Measurements from ENCODE around the gene DISC1. TPM values are rescaled to one million over a fixed set of nuclear protein-coding genes. Genes with fewer than 3 reads are reported as not detected.

Gene DISC1
- total RNA-seq, 1 experiment from 2014 or later, result 1.8 TPM

GRCh38 chr1:232005300-232005699 lies 378.7 kb downstream of the DISC1 start:
- H3K4me2 ChIP-seq (ENCODE audit: low read length), result no peak overlapping the region
- ChIA-PET POLR2A (no interaction called here), RAD21 (ENCODE audit: low non-redundant PET in 1 of 2, low total read pairs in 2 of 2, uncharacterized antibody in 2 of 2, unreplicated experiment in 2 of 2) (no interaction called here), CTCF (no interaction called here)
- H3K27me3 ChIP-seq (ENCODE audit: insufficient read depth, low read length), result no peaks in the 10 kb centered on the region
- H3K9ac ChIP-seq (ENCODE audit: low read length), result no peak overlapping the region
- H3K9me3 ChIP-seq (ENCODE audit: control insufficient read depth in 1 of 2, insufficient read depth in 1 of 2, low read depth in 1 of 2, low read length in 2 of 2), result no peaks in the 10 kb centered on the region
- TF ChIP-seq EZH2 (IDR thresholded peaks at IDR 0.05) (no peak), POLR2A (IDR thresholded peaks at IDR 0.05; ENCODE audit: borderline replicate concordance, extremely low read depth, insufficient read depth, insufficient read length) (no peak), SIN3A (IDR thresholded peaks at IDR 0.05; ENCODE audit: low read depth) (no peak), SP1 (IDR thresholded peaks at IDR 0.05; ENCODE audit: low read depth) (no peak), EGR1 (IDR thresholded peaks at IDR 0.05; ENCODE audit: low read depth) (no peak), CEBPB (IDR thresholded peaks at IDR 0.05; ENCODE audit: low read depth) (no peak), YY1 (IDR thresholded peaks at IDR 0.05; ENCODE audit: extremely low read depth, insufficient replicate concordance, low read depth, low read length) (no peak), POLR2AphosphoS5 (IDR thresholded peaks at IDR 0.05; ENCODE audit: low read depth, low read length) (no peak), FOSL1 (IDR thresholded peaks at IDR 0.05; ENCODE audit: low read depth) (no peak), ELF1 (IDR thresholded peaks at IDR 0.05; ENCODE audit: borderline replicate concordance, low read depth) (no peak), REST (IDR thresholded peaks at IDR 0.05; ENCODE audit: low read depth) (no peak), SRF (IDR thresholded peaks at IDR 0.05; ENCODE audit: low read depth) (no peak), JUND (IDR thresholded peaks at IDR 0.05) (no peak), ZNF274 (IDR thresholded peaks at IDR 0.05; ENCODE audit: low read depth, low read length) (no peak), MAX (IDR thresholded peaks at IDR 0.05) (no peak), CBX3 (IDR thresholded peaks at IDR 0.05; ENCODE audit: low read depth) (no peak), TCF7L2 (IDR thresholded peaks at IDR 0.05; ENCODE audit: borderline replicate concordance, extremely low read depth, insufficient read depth, insufficient read length) (no peak), EZH2phosphoT487 (IDR thresholded peaks at IDR 0.05; ENCODE audit: borderline replicate concordance) (no peak)
- TF ChIP-seq, protein P1, sequence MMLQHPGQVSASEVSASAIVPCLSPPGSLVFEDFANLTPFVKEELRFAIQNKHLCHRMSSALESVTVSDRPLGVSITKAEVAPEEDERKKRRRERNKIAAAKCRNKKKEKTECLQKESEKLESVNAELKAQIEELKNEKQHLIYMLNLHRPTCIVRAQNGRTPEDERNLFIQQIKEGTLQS (IDR thresholded peaks at IDR 0.05), result no peak
- TF ChIP-seq, protein P2, sequence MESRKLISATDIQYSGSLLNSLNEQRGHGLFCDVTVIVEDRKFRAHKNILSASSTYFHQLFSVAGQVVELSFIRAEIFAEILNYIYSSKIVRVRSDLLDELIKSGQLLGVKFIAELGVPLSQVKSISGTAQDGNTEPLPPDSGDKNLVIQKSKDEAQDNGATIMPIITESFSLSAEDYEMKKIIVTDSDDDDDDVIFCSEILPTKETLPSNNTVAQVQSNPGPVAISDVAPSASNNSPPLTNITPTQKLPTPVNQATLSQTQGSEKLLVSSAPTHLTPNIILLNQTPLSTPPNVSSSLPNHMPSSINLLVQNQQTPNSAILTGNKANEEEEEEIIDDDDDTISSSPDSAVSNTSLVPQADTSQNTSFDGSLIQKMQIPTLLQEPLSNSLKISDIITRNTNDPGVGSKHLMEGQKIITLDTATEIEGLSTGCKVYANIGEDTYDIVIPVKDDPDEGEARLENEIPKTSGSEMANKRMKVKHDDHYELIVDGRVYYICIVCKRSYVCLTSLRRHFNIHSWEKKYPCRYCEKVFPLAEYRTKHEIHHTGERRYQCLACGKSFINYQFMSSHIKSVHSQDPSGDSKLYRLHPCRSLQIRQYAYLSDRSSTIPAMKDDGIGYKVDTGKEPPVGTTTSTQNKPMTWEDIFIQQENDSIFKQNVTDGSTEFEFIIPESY (IDR thresholded peaks at IDR 0.05; ENCODE audit: extremely low read depth, insufficient replicate concordance, low read length), result no peak
- no peak overlapping the region for H3K27ac ChIP-seq (ENCODE audit: low read depth, low read length)
- H3K36me3 ChIP-seq (ENCODE audit: control insufficient read depth in 1 of 2, insufficient read depth in 2 of 2, low read length in 2 of 2), result no peaks in the 10 kb centered on the region
- ATAC-seq, result no peak
- H3K9me2 ChIP-seq (ENCODE audit: insufficient read depth), result no peaks in the 10 kb centered on the region
- H3K4me1 ChIP-seq (ENCODE audit: control insufficient read depth in 1 of 2, insufficient read depth in 2 of 2, low read length in 2 of 2), result no peaks in the 10 kb centered on the region
- no peaks in the 10 kb centered on the region for H3K79me2 ChIP-seq (ENCODE audit: insufficient read depth, low read length)
- intact Hi-C loops (cut with micrococcal nuclease), result no loop called here
- no peaks in the 10 kb centered on the region for H4K20me1 ChIP-seq (ENCODE audit: insufficient read depth)
- H3K4me3 ChIP-seq (replicated peaks in 1 of 2; ENCODE audit: low read depth in 1 of 2, low read length in 2 of 2), result no peak overlapping the region
- DNase-seq (ENCODE audit: low read depth, low spot score), result no peak
- no TSS peak for BruUV-seq (replicated peaks)
- no peak overlapping the region for H2AFZ ChIP-seq (ENCODE audit: low read depth, low read length, poor library complexity, severe bottlenecking)
